HFFc6 (cell line): ENCODE measurements around the gene COL6A6. TPM values are rescaled to one million over a fixed set of nuclear protein-coding genes. Genes with fewer than 3 reads are reported as not detected.

Experiments used
- DNase-seq: peaks from one replicate; pipeline ENCODE4 v3.0.0-alpha.2; 2018
- H3K27ac Mint-ChIP-seq: 2 replicates; pipeline ENCODE4 v1.8.0; 2020; ENCODE audit warnings: mild to moderate bottlenecking, mixed read lengths
- H3K27me3 Mint-ChIP-seq: 2 replicates; pipeline ENCODE4 v1.8.0; 2021; ENCODE audit warnings: mild to moderate bottlenecking, moderate library complexity, mixed read lengths; ENCODE audit not compliant: insufficient read depth
- H3K36me3 Mint-ChIP-seq: 2 replicates; pipeline ENCODE4 v1.8.0; 2021; ENCODE audit warnings: low read depth, mixed read lengths
- H3K4me1 Mint-ChIP-seq: 2 replicates; pipeline ENCODE4 v1.8.0; 2020; ENCODE audit warnings: low read depth, mixed read lengths
- H3K4me3 Mint-ChIP-seq: 2 replicates; pipeline ENCODE4 v1.8.0; 2020; ENCODE audit warnings: mild to moderate bottlenecking, moderate library complexity, mixed read lengths
- H3K9me3 Mint-ChIP-seq: 2 replicates; pipeline ENCODE4 v1.8.0; 2020; ENCODE audit warnings: mild to moderate bottlenecking, mixed read lengths
- total RNA-seq, 6 experiments: library from RNA; stranded (reverse); fragmentation: NEBNext Ultra II Directional; extraction: Animal tissue kit (Norgen Biotek cat#: 25700); gene quantifications; 2 replicates in 1 of 6; 3 replicates in 5 of 6; pipeline ENCODE4 v1.2.3, GENCODE V29; 2021
- TF ChIP-seq, protein P1 (sequence below): fragments of 200-600 bp; sonication (generic); IDR thresholded peaks from 2 replicates; pipeline ENCODE4 v1.5.0; 2021; ENCODE audit warnings: antibody characterized with exemption, mild to moderate bottlenecking

The COL6A6 gene
- total RNA-seq, 6 experiments from 2014 or later = 0.02 to 0.16 TPM; not detected in 4

DNA sequence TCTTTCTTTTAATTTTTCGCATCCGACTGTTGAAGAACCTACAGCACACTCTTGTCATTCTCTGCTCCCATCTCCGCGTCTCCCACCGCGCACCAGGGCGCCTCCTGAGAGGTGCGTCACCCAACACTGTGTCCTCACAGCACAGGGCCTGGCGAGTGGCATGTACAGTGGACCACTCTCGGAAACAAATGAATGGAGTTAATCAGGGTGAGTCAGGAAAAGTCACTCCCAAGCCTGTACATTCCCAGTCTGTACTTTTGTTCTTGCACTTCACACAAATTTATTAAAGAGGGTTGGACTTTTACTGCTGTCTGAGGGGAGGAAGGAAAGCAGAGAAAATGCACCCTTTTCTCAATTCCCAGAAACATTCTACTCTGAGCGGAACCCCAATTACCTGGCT lies 625 bp downstream of the COL6A6 start:
- H3K4me3 Mint-ChIP-seq = no peak overlapping the region
- no peaks in the 10 kb centered on the region for H3K4me1 Mint-ChIP-seq
- TF ChIP-seq, protein P1, sequence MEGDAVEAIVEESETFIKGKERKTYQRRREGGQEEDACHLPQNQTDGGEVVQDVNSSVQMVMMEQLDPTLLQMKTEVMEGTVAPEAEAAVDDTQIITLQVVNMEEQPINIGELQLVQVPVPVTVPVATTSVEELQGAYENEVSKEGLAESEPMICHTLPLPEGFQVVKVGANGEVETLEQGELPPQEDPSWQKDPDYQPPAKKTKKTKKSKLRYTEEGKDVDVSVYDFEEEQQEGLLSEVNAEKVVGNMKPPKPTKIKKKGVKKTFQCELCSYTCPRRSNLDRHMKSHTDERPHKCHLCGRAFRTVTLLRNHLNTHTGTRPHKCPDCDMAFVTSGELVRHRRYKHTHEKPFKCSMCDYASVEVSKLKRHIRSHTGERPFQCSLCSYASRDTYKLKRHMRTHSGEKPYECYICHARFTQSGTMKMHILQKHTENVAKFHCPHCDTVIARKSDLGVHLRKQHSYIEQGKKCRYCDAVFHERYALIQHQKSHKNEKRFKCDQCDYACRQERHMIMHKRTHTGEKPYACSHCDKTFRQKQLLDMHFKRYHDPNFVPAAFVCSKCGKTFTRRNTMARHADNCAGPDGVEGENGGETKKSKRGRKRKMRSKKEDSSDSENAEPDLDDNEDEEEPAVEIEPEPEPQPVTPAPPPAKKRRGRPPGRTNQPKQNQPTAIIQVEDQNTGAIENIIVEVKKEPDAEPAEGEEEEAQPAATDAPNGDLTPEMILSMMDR = no peak
- H3K36me3 Mint-ChIP-seq = peaks cover 6% of the 10 kb centered on the region; the same call in 1 of the 2 replicates
- H3K27ac Mint-ChIP-seq = no peak overlapping the region
- no peak for DNase-seq
- peaks cover 30% of the 10 kb centered on the region for H3K9me3 Mint-ChIP-seq
- H3K27me3 Mint-ChIP-seq = no peaks in the 10 kb centered on the region; the same call in 1 of the 2 replicates

DNA sequence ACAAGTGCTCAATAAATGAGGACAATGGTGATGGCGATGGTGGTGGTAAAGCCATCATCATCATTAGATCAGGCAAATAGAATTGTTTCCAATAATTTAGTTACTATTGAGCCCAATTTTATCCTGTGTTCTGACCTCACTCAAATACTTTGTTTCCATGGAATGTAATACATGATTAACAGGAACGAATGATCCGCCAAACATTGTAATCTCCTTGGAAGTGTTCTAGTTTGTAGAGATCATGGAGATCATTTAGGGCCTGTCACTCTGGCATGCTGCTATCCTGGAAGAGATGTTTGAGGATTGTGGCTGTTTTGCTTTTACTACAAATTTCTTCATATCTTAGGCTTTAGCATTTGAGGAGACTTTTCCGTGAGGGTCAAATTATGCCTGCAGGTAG lies 2.8 kb downstream of the COL6A6 start:
- H3K27me3 Mint-ChIP-seq = peaks cover 2% of the 10 kb centered on the region
- peaks cover 12% of the 10 kb centered on the region; the same call in 1 of the 2 replicates for H3K36me3 Mint-ChIP-seq
- no peaks in the 10 kb centered on the region for H3K4me1 Mint-ChIP-seq
- TF ChIP-seq, protein P1 = no peak
- no peak overlapping the region for H3K4me3 Mint-ChIP-seq
- peaks cover 33% of the 10 kb centered on the region for H3K9me3 Mint-ChIP-seq
- no peak overlapping the region for H3K27ac Mint-ChIP-seq
- DNase-seq = no peak

DNA sequence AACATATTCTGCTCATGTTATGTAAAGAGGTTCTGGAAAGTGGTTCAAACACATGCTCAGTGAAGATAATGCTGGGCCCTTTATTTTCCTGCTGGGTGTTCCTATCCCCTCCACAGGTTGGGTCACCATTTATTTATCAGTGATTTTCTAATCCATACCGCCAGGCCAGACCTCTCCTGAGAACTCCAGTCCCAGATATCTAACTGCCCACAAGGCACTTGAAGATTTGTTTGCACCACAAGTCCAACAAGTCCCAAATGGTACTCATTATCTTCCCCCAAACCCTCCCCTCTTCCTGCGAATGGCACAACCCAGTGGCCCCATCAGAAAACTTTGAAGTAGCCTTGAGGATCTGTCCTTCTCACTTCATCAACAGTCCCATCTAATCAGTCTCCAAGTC lies 5.4 kb downstream of the COL6A6 start:
- TF ChIP-seq, protein P1 = no peak
- no peak overlapping the region for H3K4me3 Mint-ChIP-seq
- peaks cover 2% of the 10 kb centered on the region for H3K27me3 Mint-ChIP-seq
- DNase-seq = no peak
- H3K9me3 Mint-ChIP-seq = peaks cover 35% of the 10 kb centered on the region
- H3K36me3 Mint-ChIP-seq = peaks cover 11% of the 10 kb centered on the region; the same call in 1 of the 2 replicates
- H3K27ac Mint-ChIP-seq = no peak overlapping the region
- H3K4me1 Mint-ChIP-seq = no peaks in the 10 kb centered on the region

DNA sequence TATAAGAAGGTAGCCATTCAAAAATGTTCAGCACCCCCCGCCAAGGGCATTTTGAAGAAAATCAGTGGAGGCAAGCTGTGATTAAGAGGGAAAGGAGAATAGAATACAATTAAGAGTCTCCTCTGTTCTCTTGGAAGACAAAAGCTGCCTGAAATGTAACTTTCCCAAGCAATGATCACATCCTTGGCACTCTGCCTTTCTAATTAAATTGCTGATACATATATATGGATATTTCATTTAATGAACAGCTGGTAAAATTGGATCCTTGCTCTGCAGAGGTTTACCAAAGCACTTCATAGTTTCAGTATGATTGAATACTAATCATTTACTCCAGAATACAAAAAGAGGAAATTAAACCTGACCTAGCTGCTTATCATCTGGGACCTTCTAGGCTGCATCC lies 10.4 kb downstream of the COL6A6 start:
- H3K4me3 Mint-ChIP-seq = no peak overlapping the region

DNA sequence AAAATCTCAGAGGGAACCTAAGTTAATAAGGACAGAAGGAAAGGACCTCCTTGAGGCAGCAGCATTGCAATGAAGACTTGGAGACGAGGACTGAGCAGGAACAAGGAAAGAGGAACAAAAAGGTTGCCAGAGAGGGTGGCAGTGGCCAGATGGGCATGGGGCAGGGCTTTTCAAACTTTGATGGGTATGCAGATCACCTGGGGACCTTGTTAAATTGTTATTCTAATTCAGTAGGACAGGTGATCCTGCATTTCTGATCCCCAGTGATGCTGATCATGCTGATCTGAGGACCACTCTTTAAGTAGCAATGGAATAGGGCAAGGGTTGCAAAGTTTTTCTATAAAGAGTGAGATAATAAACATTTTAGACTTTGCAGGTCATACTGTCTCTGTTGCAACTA lies 11.1 kb downstream of the COL6A6 start:
- no peak for DNase-seq
- H3K27ac Mint-ChIP-seq = no peak overlapping the region
- no peaks in the 10 kb centered on the region for H3K4me1 Mint-ChIP-seq
- no peak overlapping the region for H3K4me3 Mint-ChIP-seq
- H3K27me3 Mint-ChIP-seq = peaks cover 3% of the 10 kb centered on the region; the same call in 1 of the 2 replicates
- TF ChIP-seq, protein P1 = no peak
- peaks cover under 1% of the 10 kb centered on the region; the same call in 1 of the 2 replicates for H3K36me3 Mint-ChIP-seq
- H3K9me3 Mint-ChIP-seq = peaks cover 23% of the 10 kb centered on the region

More for the DNA sequence above, 10.4 kb downstream of the COL6A6 start:
- Mint-ChIP-seq H3K9me3 (peaks cover 29% of the 10 kb centered on the region), H3K36me3 (peaks cover 7% of the 10 kb centered on the region; the same call in 1 of the 2 replicates), H3K27ac (no peak overlapping the region), H3K4me1 (no peaks in the 10 kb centered on the region), H3K27me3 (peaks cover 3% of the 10 kb centered on the region; the same call in 1 of the 2 replicates)
- DNase-seq = no peak
- TF ChIP-seq, protein P1 = no peak
